Measurements from ENCODE around the gene PDE7B. TPM values are rescaled to one million over a fixed set of nuclear protein-coding genes. Genes with fewer than 3 reads are reported as not detected.
A peak's percentile ranks its signal among the peaks of the same experiment; 100 is the strongest.

Gene PDE7B
- total and polyA plus RNA-seq, 8 donors, result 1.3 to 4.7 (median 3.6) TPM

- Histone ChIP-seq H3K27me3 (no peaks in the 10 kb centered on the region), H3K36me3 (no peaks in the 10 kb centered on the region), H3K4me3 (no peak overlapping the region), H3K9me3 (no peaks in the 10 kb centered on the region), H3K4me1 (peaks cover 0 to 6% of the 10 kb centered on the region in 2 donors), H3K27ac (no peak overlapping the region)
- no peak for DNase-seq
- ATAC-seq, result peak; percentile 51
- intact Hi-C loops (cut with DNase I), result no loop called here
- no peak for TF ChIP-seq CTCF (IDR thresholded peaks at IDR 0.05)
Measured at GRCh38 chr6:135936606-135937005, 85.1 kb downstream of the PDE7B start.

- Histone ChIP-seq H3K4me3 (no peak overlapping the region), H3K36me3 (no peaks in the 10 kb centered on the region), H3K27ac (no peak overlapping the region), H3K27me3 (no peaks in the 10 kb centered on the region), H3K4me1 (peaks cover 0 to 6% of the 10 kb centered on the region in 2 donors), H3K9me3 (no peaks in the 10 kb centered on the region)
- no peak for TF ChIP-seq CTCF (IDR thresholded peaks at IDR 0.05)
- DNase-seq, result no peak
- intact Hi-C loops (cut with DNase I), result no loop called here
- no peak for ATAC-seq
Measured at GRCh38 chr6:135937106-135937505, 85.6 kb downstream of the PDE7B start.

- H3K4me3 ChIP-seq, result no peak overlapping the region
Measured at GRCh38 chr6:135938576-135939207, 87.2 kb downstream of the PDE7B start.

GRCh38 chr6:135939208-135939591 lies 87.7 kb downstream of the PDE7B start:
- H3K9me3 ChIP-seq, result no peaks in the 10 kb centered on the region
- no peak for ATAC-seq
- no peak overlapping the region for H3K4me3 ChIP-seq
- intact Hi-C loops (cut with DNase I), result no loop called here
- H3K4me1 ChIP-seq, result peaks cover 0 to 6% of the 10 kb centered on the region in 2 donors
- H3K36me3 ChIP-seq, result no peaks in the 10 kb centered on the region
- DNase-seq, result peak in 1 of 4 donors; percentile 5
- H3K27me3 ChIP-seq, result no peaks in the 10 kb centered on the region
- peak overlapping the region in 1 of 2 donors; percentile 34 for H3K27ac ChIP-seq
- no peak for TF ChIP-seq CTCF (IDR thresholded peaks at IDR 0.05)

More at GRCh38 chr6:135938576-135939207, 87.2 kb downstream of the PDE7B start:
- no peaks in the 10 kb centered on the region for H3K27me3 ChIP-seq
- H3K36me3 ChIP-seq, result no peaks in the 10 kb centered on the region
- peak overlapping the region in 1 of 2 donors; percentile 34 for H3K27ac ChIP-seq
- peaks cover 0 to 6% of the 10 kb centered on the region in 2 donors for H3K4me1 ChIP-seq
- peak in 2 of 4 donors; percentile 5 to 32 for DNase-seq
- TF ChIP-seq CTCF (IDR thresholded peaks at IDR 0.05), result peak; percentile 13 to 18
- intact Hi-C loops (cut with DNase I), result no loop called here
- peak; percentile 69 for ATAC-seq
- no peaks in the 10 kb centered on the region for H3K9me3 ChIP-seq

- Histone ChIP-seq H3K27me3 (no peaks in the 10 kb centered on the region), H3K36me3 (no peaks in the 10 kb centered on the region), H3K27ac (no peak overlapping the region), H3K9me3 (no peaks in the 10 kb centered on the region), H3K4me3 (no peak overlapping the region), H3K4me1 (peaks cover 0 to 2% of the 10 kb centered on the region in 2 donors)
- intact Hi-C loops (cut with DNase I), result no loop called here
- TF ChIP-seq CTCF (IDR thresholded peaks at IDR 0.05), result no peak
- no peak for DNase-seq
- no peak for ATAC-seq
Measured at GRCh38 chr6:135940616-135941167, 89.2 kb downstream of the PDE7B start.
